Suprapubic skin (tissue), 3 donors: ENCODE data around the gene TRAPPC3.

Experiments
- EP300 ChIP-seq: sonication (generic); formaldehyde crosslinking; IDR thresholded peaks from one replicate; pipeline ENCODE4 v1.6.1; 2017; ENCODE audit warnings: antibody characterized with exemption
- TF ChIP-seq, protein P1 (sequence below), 2 donors: fragments of 200-600 bp in 1 of 2; fragments of 450-650 bp in 1 of 2; sonication (generic) in 1 of 2; IDR thresholded peaks; one replicate each; pipeline ENCODE4 v1.5.1; 2016 to 2019; ENCODE audit warnings: antibody characterized with exemption in 2 of 2, mild to moderate bottlenecking in 1 of 2, moderate library complexity in 1 of 2

DNA sequence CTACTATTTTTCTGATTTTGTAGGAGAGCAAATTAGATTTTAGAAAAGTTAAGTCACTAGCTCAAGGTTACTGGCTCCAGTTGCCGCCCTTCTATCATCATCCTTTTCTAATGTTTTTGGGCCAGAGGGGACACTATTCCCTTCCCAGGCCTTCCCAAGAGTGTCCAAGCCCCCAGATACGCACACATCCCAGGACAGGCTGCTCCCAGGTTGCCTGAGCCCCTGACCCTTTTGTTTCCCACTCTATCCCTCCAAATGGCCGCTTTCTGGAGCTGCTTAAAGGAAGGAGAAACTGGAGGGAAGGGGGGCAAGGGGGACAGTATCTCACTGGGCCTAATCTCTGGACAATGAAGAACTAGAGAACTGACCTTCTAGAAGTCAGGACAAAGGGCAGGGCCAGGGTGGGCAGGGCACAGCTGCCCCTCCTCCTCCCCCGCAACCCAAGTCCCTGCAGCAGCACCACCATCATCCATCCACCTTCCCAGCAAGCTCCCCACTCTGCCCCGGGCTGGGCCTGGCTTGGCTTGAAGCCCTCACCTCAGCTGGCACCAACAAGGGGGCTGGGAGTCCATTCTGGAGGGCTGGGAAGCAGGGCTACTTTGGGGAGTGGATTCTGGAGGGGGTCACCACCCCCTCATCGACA lies 5.6 kb upstream of the TRAPPC3 start:
- TF ChIP-seq, protein P1, sequence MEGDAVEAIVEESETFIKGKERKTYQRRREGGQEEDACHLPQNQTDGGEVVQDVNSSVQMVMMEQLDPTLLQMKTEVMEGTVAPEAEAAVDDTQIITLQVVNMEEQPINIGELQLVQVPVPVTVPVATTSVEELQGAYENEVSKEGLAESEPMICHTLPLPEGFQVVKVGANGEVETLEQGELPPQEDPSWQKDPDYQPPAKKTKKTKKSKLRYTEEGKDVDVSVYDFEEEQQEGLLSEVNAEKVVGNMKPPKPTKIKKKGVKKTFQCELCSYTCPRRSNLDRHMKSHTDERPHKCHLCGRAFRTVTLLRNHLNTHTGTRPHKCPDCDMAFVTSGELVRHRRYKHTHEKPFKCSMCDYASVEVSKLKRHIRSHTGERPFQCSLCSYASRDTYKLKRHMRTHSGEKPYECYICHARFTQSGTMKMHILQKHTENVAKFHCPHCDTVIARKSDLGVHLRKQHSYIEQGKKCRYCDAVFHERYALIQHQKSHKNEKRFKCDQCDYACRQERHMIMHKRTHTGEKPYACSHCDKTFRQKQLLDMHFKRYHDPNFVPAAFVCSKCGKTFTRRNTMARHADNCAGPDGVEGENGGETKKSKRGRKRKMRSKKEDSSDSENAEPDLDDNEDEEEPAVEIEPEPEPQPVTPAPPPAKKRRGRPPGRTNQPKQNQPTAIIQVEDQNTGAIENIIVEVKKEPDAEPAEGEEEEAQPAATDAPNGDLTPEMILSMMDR (IDR thresholded peaks at IDR 0.05): no peak
- no peak for TF ChIP-seq EP300
